GM19468 (cell line): ENCODE data around the gene KRTAP5-3.

ENCODE experiments used
- ATAC-seq: cut with Tn5 transposase; IDR thresholded peaks from one replicate; pipeline ENCODE4 v1.9.1; 2021; ENCODE audit warnings: mild to moderate bottlenecking, moderate library complexity, moderate number of reproducible peaks; ENCODE audit not compliant: unreplicated experiment; ENCODE audit errors: extremely low read depth

KRTAP5-3 gene

GRCh38 chr11:1567721-1568100 is 40.6 kb downstream of the KRTAP5-3 start:
- no peak for ATAC-seq

- ATAC-seq, result no peak
Observed at GRCh38 chr11:1567052-1567720, 41.1 kb downstream of the KRTAP5-3 start.

- ATAC-seq, result no peak
Observed at GRCh38 chr11:1566381-1567051, 41.7 kb downstream of the KRTAP5-3 start.

GRCh38 chr11:1565904-1566247 is 42.4 kb downstream of the KRTAP5-3 start:
- no peak for ATAC-seq

- no peak for ATAC-seq
Observed at GRCh38 chr11:1565173-1565903, 42.9 kb downstream of the KRTAP5-3 start.

GRCh38 chr11:1564535-1565172 is 43.6 kb downstream of the KRTAP5-3 start:
- no peak for ATAC-seq

GRCh38 chr11:1563697-1564534 is 44.3 kb downstream of the KRTAP5-3 start:
- no peak for ATAC-seq

GRCh38 chr11:1563149-1563638 is 45.1 kb downstream of the KRTAP5-3 start:
- ATAC-seq, result no peak

GRCh38 chr11:1562469-1563148 is 45.7 kb downstream of the KRTAP5-3 start:
- ATAC-seq, result no peak

- no peak for ATAC-seq
Observed at GRCh38 chr11:1561955-1562354, 46.3 kb downstream of the KRTAP5-3 start.

GRCh38 chr11:1561266-1561665 is 47.0 kb downstream of the KRTAP5-3 start:
- no peak for ATAC-seq

GRCh38 chr11:1560649-1561251 is 47.5 kb downstream of the KRTAP5-3 start:
- no peak for ATAC-seq

GRCh38 chr11:1560002-1560648 is 48.1 kb downstream of the KRTAP5-3 start:
- ATAC-seq, result no peak

GRCh38 chr11:1559111-1559951 is 48.9 kb downstream of the KRTAP5-3 start:
- no peak for ATAC-seq

- ATAC-seq, result no peak
Observed at GRCh38 chr11:1558775-1559110, 49.5 kb downstream of the KRTAP5-3 start.

GRCh38 chr11:1557904-1558774 is 50.1 kb downstream of the KRTAP5-3 start:
- no peak for ATAC-seq
